HEK293 (cell line): ENCODE measurements around the gene ZNF23.

Source experiments
- CTCF ChIA-PET: fragments of 350-600 bp; formaldehyde crosslinking; extraction: SDS; loops from one replicate; lab custom pipeline; 2021; ENCODE audit warnings: antibody characterized with exemption; lab: Yijun Ruan, JAX
- POLR2A ChIA-PET: fragments of 300-600 bp; formaldehyde crosslinking; extraction: SDS; loops from one replicate; lab custom pipeline; 2020; ENCODE audit warnings: antibody characterized with exemption, inconsistent platforms; lab: Yijun Ruan, JAX
- H3K27ac ChIP-seq: fragments of 200-500 bp; sonication (Bioruptor generic); 2 replicates; pipeline ENCODE4 v1.5.1; 2014; ENCODE audit warnings: low read depth, low read length, control low read depth, inconsistent platforms; ENCODE audit errors: extremely low read depth
- H3K36me3 ChIP-seq, 2 experiments: fragments of 200-500 bp in 1 of 2; sonication (Bioruptor generic) in 1 of 2; 1 replicate in 1 of 2; 2 replicates in 1 of 2; pipeline ENCODE4 v1.5.1; 2014 to 2017; ENCODE audit warnings: inconsistent platforms in 2 of 2, low read length in 2 of 2; ENCODE audit not compliant: control insufficient read depth in 2 of 2, insufficient read depth in 1 of 2
- H3K4me1 ChIP-seq: fragments of 200-500 bp; sonication (Bioruptor generic); 2 replicates; pipeline ENCODE4 v1.5.1; 2014; ENCODE audit warnings: mild to moderate bottlenecking, low read length, inconsistent platforms; ENCODE audit not compliant: control insufficient read depth, insufficient read depth
- H3K4me3 ChIP-seq: 2 replicates; pipeline ENCODE4 v1.5.1; 2011; ENCODE audit warnings: low read depth, mild to moderate bottlenecking, control low read depth, low read length, moderate library complexity
- H3K9me3 ChIP-seq: fragments of 200-500 bp; sonication (Bioruptor generic); 2 replicates; pipeline ENCODE4 v1.5.1; 2014; ENCODE audit warnings: low read depth, low read length, inconsistent platforms; ENCODE audit not compliant: control insufficient read depth, insufficient read depth
- BCL6B ChIP-seq: fragments of 450-650 bp; formaldehyde crosslinking; IDR thresholded peaks from 2 replicates; pipeline ENCODE4 v1.5.1; 2017; ENCODE audit warnings: missing biosample characterization, missing genetic modification characterization
- GFI1B ChIP-seq: fragments of 450-650 bp; formaldehyde crosslinking; IDR thresholded peaks from 2 replicates; pipeline ENCODE4 v1.5.1; 2016; ENCODE audit warnings: missing biosample characterization, missing genetic modification characterization
- MYNN ChIP-seq: fragments of 450-650 bp; formaldehyde crosslinking; IDR thresholded peaks from 2 replicates; pipeline ENCODE4 v1.5.1; 2016; ENCODE audit warnings: missing biosample characterization, missing genetic modification characterization, borderline replicate concordance
- PRDM1 ChIP-seq: fragments of 450-650 bp; formaldehyde crosslinking; IDR thresholded peaks from 2 replicates; pipeline ENCODE4; 2016; ENCODE audit warnings: missing biosample characterization, missing genetic modification characterization
- SETDB1 ChIP-seq: IDR thresholded peaks from one replicate; pipeline ENCODE4 v1.6.1; 2017; ENCODE audit warnings: mild to moderate bottlenecking, low read length, moderate library complexity, mixed read lengths; ENCODE audit not compliant: insufficient read length
- ZBTB21 ChIP-seq: fragments of 450-650 bp; formaldehyde crosslinking; IDR thresholded peaks from 2 replicates; pipeline ENCODE4 v1.5.1; 2017; ENCODE audit warnings: missing biosample characterization, missing genetic modification characterization
- ZNF114 ChIP-seq: fragments of 450-650 bp; formaldehyde crosslinking; IDR thresholded peaks from 2 replicates; pipeline ENCODE4 v1.5.0; 2017; ENCODE audit warnings: missing biosample characterization, missing genetic modification characterization
- ZNF140 ChIP-seq: fragments of 450-650 bp; formaldehyde crosslinking; IDR thresholded peaks from 2 replicates; pipeline ENCODE4 v1.5.1; 2016; ENCODE audit warnings: missing biosample characterization, missing genetic modification characterization
- ZNF169 ChIP-seq: fragments of 450-650 bp; formaldehyde crosslinking; IDR thresholded peaks from 2 replicates; pipeline ENCODE4 v1.5.1; 2016; ENCODE audit warnings: missing biosample characterization, missing genetic modification characterization
- ZNF184 ChIP-seq: fragments of 450-650 bp; IDR thresholded peaks from 2 replicates; pipeline ENCODE4 v1.5.1; 2018; ENCODE audit warnings: missing biosample characterization, mild to moderate bottlenecking, missing genetic modification characterization
- ZNF202 ChIP-seq: fragments of 450-650 bp; formaldehyde crosslinking; IDR thresholded peaks from 2 replicates; pipeline ENCODE4 v1.5.1; 2016; ENCODE audit warnings: missing biosample characterization, missing genetic modification characterization, borderline replicate concordance
- ZNF335 ChIP-seq: fragments of 450-650 bp; formaldehyde crosslinking; conservative IDR thresholded peaks from 2 replicates; pipeline ENCODE4 v1.5.1; 2016; ENCODE audit warnings: missing biosample characterization, missing genetic modification characterization
- ZNF433 ChIP-seq: fragments of 450-650 bp; formaldehyde crosslinking; IDR thresholded peaks from 2 replicates; pipeline ENCODE4 v1.5.1; 2016; ENCODE audit warnings: missing biosample characterization, missing genetic modification characterization, low read depth
- ZNF571 ChIP-seq: fragments of 450-650 bp; formaldehyde crosslinking; IDR thresholded peaks from 2 replicates; pipeline ENCODE4 v1.5.0; 2017; ENCODE audit warnings: missing biosample characterization, missing genetic modification characterization
- ZNF792 ChIP-seq: fragments of 450-650 bp; formaldehyde crosslinking; IDR thresholded peaks from 2 replicates; pipeline ENCODE4 v1.5.1; 2016; ENCODE audit warnings: missing biosample characterization, missing genetic modification characterization
- TF ChIP-seq, protein P1 (sequence below): fragments of 450-650 bp; formaldehyde crosslinking; IDR thresholded peaks from 2 replicates; pipeline ENCODE4 v1.5.1; 2016; ENCODE audit warnings: missing biosample characterization, missing genetic modification characterization
- TF ChIP-seq, protein P2 (sequence below): fragments of 450-650 bp; formaldehyde crosslinking; IDR thresholded peaks from 2 replicates; pipeline ENCODE4 v1.5.1; 2016; ENCODE audit warnings: missing biosample characterization, missing genetic modification characterization

The ZNF23 gene

GRCh38 chr16:71407731-71408130, 54.3 kb downstream of the ZNF23 start:
- H3K36me3 ChIP-seq, result no peaks in the 10 kb centered on the region
- no peaks in the 10 kb centered on the region for H3K4me1 ChIP-seq
- POLR2A ChIA-PET, result no interaction called here
- H3K27ac ChIP-seq, result no peak overlapping the region
- TF ChIP-seq ZNF335 (tag by site-specific recombination) (no peak), ZNF184 (tag by site-specific recombination) (no peak), ZNF140 (tag by site-specific recombination) (no peak), ZNF169 (no peak), BCL6B (tag by site-specific recombination) (no peak), GFI1B (no peak)
- TF ChIP-seq, all 188 proteins: peak for 0
- H3K4me3 ChIP-seq, result no peak overlapping the region
- CTCF ChIA-PET, result interaction anchor here (0.5 to 1.6 kb wide), 2 partner anchors 40 to 359 kb away, joined by 6 to 7 read pairs; no protein-coding TSS in a partner anchor
- H3K9me3 ChIP-seq, result no peaks in the 10 kb centered on the region

DNA sequence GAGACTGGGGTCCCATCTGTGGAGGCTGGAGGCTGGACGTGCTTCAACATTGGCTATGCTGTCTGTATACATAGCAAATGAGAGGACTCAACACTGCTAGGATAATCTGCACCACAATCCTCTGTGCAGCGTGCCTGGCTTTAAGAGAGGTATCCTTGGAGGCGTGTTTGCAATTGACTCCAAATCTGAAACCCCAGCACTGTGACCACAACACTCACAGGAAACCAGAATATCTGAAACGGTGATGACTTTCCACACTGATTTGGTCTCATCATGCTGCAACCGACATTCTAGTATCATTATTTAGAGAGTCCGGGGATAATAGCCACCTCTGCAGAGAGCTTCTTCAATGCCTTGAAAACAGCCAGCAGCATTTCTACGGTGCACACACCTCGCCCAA, 55.3 kb downstream of the ZNF23 start:
- TF ChIP-seq SETDB1 (no peak), PRDM1 (no peak), ZNF792 (tag by site-specific recombination) (no peak), MYNN (tag by site-specific recombination) (no peak), ZNF571 (tag by site-specific recombination) (no peak)
- TF ChIP-seq, protein P1, sequence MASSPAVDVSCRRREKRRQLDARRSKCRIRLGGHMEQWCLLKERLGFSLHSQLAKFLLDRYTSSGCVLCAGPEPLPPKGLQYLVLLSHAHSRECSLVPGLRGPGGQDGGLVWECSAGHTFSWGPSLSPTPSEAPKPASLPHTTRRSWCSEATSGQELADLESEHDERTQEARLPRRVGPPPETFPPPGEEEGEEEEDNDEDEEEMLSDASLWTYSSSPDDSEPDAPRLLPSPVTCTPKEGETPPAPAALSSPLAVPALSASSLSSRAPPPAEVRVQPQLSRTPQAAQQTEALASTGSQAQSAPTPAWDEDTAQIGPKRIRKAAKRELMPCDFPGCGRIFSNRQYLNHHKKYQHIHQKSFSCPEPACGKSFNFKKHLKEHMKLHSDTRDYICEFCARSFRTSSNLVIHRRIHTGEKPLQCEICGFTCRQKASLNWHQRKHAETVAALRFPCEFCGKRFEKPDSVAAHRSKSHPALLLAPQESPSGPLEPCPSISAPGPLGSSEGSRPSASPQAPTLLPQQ (tag by site-specific recombination), result no peak
- no peaks in the 10 kb centered on the region for H3K9me3 ChIP-seq
- CTCF ChIA-PET, result interaction anchor here (0.7 to 0.9 kb wide), 2 partner anchors 48 to 93 kb away, joined by 3 to 4 read pairs; partner anchors contain the start of gene CALB2
- no peak overlapping the region for H3K4me3 ChIP-seq
- H3K36me3 ChIP-seq, result no peaks in the 10 kb centered on the region
- no peaks in the 10 kb centered on the region for H3K4me1 ChIP-seq
- H3K27ac ChIP-seq, result no peak overlapping the region
- POLR2A ChIA-PET, result no interaction called here

DNA sequence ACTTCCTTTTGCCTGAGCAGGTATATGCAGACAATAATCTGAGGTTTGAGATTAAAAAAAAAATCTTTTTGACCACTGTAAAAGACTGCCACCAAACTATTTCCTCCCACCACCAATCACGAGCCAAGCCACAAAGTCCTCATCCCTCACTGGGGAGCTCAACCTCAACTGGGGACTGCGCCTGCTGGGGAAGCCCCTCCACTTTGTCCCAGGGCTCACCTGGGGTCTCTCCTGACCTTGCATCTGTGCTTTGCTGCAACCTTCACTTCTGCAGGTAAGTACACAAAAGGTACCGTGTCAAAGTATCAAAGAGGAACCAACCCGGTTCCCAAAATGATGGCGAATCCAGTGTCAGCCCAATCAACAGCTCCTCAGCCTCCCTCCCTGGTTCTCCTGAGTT, 55.7 kb downstream of the ZNF23 start:
- Histone ChIP-seq H3K27ac (no peak overlapping the region), H3K4me3 (no peak overlapping the region), H3K4me1 (no peaks in the 10 kb centered on the region), H3K36me3 (no peaks in the 10 kb centered on the region), H3K9me3 (no peaks in the 10 kb centered on the region)
- ChIA-PET POLR2A (no interaction called here), CTCF (interaction anchor here (0.5 to 0.9 kb wide), 2 partner anchors 93 to 137 kb away, joined by 3 read pairs; no protein-coding TSS in a partner anchor)
- TF ChIP-seq ZBTB21 (tag by site-specific recombination), result no peak
- TF ChIP-seq ZNF202, result no peak
- TF ChIP-seq ZNF114 (tag by site-specific recombination), result no peak
- TF ChIP-seq, protein P2, sequence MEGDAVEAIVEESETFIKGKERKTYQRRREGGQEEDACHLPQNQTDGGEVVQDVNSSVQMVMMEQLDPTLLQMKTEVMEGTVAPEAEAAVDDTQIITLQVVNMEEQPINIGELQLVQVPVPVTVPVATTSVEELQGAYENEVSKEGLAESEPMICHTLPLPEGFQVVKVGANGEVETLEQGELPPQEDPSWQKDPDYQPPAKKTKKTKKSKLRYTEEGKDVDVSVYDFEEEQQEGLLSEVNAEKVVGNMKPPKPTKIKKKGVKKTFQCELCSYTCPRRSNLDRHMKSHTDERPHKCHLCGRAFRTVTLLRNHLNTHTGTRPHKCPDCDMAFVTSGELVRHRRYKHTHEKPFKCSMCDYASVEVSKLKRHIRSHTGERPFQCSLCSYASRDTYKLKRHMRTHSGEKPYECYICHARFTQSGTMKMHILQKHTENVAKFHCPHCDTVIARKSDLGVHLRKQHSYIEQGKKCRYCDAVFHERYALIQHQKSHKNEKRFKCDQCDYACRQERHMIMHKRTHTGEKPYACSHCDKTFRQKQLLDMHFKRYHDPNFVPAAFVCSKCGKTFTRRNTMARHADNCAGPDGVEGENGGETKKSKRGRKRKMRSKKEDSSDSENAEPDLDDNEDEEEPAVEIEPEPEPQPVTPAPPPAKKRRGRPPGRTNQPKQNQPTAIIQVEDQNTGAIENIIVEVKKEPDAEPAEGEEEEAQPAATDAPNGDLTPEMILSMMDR, result no peak
- no peak for TF ChIP-seq ZNF433 (tag by site-specific recombination)
